Measurements from ENCODE around the gene EPHX1.
"Not testable (repeated sequence)": the region's sequence is repeated elsewhere in the genome, so short reads cannot be mapped to it uniquely, and the experiment has no call there.

The EPHX1 gene

DNA sequence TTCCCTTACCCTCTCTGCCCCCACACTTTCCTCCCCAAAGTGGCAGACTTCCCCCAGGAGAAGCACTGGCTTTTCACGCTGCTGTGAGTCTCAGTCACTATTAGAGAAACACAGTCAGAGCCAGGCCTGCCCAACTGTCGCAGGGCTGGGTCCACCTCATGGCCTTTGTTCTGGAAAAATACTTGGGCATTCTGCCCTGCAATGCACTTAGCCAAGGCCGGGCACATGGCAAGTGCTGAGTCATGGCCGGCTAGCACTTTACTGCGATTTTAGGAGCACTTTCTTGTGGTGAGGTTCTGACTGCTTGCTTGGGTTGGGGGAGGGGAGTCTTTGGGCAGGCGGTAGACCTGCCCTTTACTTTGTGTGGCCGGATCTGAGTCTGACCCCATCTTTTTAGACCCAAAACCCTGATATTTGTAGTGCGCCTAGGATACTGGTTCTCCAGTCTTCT, 7.7 kb downstream of the EPHX1 start:
- no peak for DNase-seq

DNA sequence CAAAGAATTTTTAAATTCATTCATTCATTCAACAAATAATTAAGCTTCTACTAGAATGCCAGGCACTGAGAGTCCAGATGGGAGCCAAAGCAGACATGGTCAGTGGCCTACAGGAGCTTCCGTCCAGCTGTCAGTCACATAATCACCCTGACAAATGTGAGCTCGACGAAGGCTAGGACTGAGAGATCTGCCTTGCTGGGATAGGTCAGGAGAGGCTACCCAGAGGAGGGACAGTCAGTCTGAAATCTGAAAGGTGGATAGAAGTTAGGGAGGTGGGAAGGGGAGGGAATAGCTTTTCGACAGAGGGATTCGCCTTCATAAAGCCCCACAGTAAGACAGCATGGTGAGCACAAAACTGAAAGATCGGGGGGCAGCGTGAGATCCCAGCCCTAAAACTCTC, 8.3 kb downstream of the EPHX1 start:
- no peak for DNase-seq

DNA sequence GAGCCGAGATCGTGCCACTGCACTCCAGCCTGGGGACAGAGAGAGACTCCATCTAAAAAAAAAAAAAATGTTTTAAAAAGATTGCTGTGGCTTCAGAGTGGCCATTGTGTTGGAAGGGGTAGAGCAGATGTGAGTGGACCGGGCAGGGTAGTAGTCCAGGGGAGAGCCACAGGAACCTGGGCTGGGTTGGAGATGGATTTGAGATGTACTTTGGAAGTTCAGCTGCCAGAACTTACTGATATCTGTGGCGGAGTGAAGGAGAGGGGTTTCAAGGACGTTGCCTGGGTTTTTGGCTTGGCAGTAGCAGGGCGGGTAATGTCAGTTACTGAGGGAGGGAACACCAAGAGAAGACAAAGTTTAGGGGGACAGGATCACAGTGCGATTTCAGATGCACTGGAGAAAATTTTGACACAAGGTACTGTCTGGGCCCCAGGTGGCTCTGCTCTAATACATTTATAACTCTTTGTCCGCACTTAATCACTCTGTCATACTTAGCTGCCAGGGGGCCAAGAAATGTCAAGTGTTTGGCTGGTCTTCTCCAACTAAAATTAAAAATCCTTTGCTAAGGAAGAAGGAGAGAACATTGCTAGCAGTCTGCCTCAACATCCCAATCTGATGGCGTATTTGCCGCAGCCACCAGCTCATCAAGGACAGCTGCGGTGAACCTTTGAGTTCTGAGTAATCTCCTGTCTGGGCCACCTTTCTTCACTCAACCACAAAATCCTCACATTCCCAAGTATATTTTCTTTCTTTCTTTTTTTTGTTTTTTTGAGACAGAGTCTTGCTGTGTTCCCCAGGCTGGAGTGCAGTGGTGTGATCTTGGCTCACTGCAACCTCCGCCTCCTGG, 9.6 kb downstream of the EPHX1 start:
- DNase-seq = no peak

DNA sequence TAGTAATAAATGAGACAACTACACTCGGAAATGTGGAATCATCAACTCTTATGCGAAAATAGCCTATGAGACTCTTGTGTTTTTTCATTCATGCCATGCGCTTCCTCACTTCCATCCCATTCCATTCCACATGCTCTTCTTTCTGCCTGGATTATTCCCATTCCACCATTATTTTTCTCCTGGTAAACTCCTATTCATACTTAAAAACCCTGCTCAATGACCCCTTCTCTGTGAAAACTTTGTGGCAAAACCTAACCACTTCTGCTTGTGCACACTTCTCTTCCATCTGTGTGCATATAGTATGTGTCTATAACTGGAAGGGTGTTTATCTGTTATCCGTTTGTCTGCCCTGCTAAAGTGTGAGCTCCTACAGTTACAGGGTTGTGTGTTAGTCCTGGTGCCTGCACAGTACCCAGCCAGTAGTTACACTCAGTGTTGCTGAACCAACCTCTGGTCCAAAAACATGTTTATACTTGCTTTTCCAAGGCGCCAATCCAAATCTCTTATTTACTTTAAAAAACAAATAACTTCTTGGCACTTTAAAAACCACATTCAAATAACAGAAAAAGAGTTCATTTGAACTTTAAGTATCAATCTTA, 10.7 kb downstream of the EPHX1 start:
- no peak for DNase-seq

DNA sequence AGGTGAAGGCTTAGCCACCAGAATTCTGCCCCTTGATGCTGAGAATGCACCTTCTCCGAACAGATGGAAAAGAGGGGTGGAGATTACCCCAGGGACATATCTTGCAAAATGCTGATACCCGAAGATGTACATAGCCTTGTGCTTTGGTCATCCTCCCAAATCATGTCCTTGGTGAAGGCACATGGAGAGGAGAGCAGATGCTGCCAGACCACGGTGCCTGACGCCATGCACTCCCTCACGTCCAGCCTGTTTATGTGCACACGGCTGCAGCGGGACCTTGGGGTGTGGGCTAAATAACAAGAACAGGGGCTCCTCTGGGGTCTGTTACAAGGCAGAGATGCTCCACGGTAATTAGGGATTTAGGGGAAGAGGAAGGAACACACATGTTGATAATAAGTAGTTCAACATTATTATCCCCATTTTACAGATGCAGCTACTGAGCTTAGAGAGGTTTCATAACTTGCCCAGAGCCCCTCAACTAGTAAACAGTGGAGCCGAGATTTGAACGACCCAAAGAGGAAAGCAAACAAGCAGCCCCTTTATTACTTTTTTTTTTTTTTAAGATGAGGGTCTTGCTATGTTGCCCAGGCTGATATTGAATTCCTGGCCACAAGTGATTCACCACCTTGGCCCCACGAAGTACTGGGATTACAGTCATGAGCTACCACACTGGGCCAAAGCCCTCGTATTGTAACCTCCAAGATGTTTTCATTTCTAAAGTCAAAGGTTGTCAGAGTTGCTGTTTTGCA, 12.9 kb downstream of the EPHX1 start:
- no peak for DNase-seq

DNA sequence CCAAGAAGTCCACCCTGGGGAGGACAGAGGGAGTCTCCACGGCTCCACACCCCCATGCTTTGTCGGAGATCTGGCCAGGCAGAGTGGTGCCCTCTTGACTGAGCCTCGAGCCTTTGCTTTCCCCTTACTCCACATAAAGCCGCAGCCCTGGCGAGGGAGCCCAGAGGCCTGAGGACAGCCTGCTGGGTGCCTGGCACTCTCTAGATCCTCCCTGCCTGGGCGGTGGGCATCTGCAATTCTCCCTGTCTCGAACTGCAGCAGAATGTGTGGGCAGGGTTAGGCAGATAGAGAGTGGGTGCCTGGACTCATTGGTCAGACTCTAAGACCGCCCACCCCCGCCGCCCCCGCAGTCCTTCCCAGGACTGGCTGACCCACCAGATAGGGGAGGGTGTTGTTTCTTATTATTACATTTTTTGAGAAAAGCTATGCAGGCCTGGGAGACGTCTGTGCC, 13.9 kb downstream of the EPHX1 start:
- no peak for DNase-seq

DNA sequence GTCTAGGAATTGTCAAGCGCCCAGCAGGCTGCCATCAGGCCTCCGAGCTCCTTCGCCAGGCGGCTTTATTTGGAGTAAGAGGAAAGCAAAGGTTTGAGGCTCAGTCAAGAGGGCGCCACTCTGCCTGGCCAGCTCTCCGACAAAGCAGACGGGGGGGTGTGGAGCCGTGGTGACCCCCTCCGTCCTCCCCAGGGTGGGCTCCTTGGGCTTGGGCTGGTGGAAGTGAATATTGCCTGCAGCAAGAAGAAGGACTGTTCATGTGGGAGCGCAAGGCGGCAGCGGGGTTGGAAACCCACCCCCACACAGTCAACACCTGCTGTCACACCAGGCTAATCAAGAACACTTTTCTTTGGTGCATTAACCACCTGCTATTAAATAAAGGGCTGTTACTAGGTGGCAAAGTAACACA, 14.6 kb downstream of the EPHX1 start:
- DNase-seq = no peak

DNA sequence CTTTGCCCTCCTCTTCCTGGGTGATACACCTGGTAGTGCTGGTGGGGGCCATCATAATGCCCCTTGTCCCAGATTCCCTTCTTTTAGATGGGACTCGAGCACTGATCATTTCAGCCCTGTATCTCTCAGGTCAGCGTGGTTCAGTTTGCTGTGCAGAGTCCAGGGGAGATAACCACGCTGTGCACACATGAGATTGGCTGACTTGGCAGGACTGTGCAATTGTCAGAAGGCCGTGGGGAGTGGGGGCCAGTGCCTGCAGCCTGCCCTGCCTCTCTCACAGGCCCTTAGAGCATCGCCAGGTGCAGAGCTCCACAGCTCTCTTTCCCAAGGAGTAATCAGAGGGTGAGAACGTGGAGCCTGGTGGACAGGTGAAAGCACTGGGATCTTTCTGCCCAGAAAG, 15.2 kb downstream of the EPHX1 start:
- DNase-seq = no peak

DNA sequence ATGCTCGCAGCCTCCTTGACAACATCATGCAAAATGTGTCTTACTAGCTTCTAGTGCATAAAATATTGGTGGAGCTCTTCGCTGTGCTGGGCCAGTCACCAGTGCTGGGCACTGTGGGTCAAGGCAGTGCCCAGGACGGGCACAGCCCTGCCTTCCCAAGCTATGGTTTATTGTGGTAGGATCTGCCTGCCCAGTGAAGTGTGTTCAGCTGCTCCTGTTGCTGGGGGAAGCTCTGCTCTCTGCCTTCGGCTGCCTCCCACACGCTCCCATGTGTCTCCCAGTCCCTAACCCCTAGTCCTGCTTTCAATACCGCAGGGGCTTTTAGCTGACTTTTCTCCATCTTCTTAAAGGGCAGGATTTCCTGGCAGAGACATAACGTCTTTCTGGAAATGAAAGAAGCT, 15.7 kb downstream of the EPHX1 start:
- no peak for DNase-seq

DNA sequence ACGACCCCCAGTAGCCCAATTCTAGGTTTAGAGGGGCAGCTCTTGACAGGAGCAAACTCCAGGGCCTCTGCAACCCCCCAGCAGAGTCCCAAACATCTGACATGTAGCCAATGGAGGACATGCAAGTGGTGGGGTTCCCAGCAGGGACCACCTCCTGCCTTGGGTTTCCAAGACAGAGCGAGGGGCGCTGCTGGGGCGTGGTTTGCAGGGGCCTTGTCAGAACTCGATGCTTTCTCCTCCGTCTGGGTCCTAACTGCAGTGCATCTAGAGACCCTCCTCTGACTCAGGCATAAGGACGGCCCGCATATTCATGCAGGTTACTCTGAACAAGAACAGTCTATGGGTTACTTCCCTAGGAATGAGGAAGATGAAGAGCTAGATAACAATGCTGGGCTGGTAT, 17.2 kb downstream of the EPHX1 start:
- DNase-seq = no peak

DNA sequence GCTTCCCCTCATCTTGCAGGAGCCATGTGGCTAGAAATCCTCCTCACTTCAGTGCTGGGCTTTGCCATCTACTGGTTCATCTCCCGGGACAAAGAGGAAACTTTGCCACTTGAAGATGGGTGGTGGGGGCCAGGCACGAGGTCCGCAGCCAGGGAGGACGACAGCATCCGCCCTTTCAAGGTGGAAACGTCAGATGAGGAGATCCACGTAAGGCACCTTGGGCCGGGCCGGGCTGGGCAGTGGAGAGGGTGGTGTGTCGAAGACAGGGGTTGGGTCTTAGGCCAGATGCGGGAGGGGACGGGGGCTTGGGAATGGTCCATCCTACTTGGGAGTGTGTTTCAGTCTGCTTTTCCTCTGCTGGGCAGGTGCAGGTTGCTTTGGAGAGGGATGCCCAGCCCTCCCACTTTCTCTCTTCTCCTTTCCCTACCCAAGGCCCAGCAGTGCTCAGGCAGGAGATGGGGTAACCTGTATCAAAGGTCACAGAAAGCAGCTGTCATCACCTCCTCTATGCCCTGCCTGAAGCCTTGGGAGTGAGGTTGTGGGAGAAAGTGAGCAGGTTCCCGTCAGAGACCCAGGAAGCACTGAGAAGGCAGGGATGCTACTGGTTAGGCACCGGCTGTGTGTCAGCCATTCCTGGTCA, 18.9 kb downstream of the EPHX1 start:
- no peak for DNase-seq

DNA sequence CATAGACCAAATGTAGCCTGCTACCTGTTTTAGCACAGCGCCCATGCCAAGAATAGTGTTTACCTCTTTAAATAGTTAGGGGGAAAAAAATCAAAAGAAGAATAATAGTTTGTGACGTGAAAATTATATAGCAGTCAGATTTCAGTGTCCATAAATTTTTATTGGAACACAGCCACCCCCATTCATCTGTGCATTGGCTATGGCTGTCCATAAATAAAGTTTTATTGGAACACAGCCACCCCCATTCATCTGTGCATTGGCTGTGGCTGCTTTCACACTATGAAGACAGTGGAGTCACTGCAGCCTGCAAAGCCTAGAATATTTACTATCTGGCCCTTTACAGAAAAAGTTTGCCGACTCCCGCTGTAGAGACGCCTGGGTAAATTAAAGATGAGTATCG, 20.9 kb downstream of the EPHX1 start:
- no peak for DNase-seq

DNA sequence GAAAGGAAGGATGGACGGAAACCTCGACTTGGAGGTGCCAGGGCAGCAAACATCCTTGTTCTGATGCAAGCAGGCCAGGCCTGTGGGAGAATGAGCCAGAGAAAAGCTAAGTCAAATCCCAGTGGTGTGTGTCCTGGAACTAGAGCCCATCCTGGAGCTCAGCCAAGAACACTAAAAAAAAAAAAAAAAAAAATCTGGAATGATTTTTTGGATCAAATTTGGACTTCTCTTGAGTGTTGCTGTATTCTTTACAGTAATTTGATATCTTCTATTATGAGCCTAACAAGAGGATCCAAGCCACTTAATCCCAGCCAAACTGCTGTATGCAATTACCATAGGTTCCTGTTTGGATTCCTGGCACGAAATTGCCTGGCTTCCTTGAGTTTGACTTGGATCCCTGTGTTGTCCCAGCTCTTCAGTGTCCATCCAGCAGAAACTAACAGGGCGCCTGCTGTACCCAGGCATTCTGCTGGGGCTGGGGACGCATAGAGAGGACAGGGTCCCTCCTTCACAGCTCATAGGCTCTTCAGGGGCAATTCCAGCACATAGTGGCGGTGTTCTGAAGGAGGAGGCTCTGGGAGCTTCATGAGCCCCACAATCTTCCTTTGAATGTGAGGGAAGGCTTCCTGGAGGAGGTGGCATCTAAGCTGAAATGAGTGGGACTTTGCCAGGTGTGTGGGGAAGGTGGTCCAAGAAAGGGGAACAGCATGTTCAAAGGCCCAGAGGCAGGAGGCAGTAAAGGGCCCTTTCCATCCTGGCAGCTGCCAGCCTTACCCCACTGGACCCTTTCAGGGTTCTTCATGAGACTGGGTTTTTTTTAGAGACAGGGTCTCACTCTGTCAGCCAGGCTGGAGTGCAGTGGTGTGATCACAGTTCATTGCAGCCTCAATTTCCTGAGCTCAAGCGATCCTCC, 24.7 kb downstream of the EPHX1 start:
- DNase-seq = no peak

DNA sequence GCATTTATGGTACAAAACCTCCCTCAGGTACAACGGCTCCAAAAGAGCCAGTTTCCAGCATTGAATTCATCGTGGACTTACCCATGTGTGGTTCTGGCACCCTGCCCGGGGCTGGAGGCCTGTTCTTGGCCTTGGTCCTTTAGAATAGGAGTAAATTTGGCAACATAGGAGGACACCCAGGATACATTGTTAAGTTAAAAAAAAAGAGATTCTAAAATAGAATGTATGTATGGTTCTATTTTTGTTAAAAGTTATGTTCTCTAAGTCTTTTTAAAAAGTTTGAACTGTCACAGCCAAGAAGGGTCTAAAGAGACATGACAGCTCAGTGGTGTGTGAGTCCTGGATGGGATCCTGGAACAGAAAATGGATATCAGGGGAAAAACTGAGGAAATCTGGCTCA, 25.9 kb downstream of the EPHX1 start:
- no peak for DNase-seq

DNA sequence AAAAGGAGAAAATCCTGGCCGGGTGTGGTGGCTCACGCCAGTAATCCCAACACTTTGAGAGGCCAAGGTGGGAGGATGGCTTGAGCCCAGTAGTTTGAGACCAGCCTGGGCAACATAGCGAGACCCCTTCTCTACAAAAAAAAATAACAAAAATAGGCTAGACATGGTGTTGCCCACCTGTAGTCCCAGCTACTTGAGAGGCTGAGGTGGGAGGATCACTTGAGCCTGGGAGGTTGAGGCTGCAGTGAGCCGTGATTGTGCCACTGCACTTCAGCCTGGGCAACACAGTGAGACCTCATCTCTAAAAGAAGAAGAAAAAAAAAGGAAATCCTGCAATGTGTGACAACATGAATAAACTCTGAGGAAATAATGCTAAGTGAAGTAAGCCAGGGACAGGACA, 26.4 kb downstream of the EPHX1 start:
- DNase-seq = not testable (repeated sequence)

DNA sequence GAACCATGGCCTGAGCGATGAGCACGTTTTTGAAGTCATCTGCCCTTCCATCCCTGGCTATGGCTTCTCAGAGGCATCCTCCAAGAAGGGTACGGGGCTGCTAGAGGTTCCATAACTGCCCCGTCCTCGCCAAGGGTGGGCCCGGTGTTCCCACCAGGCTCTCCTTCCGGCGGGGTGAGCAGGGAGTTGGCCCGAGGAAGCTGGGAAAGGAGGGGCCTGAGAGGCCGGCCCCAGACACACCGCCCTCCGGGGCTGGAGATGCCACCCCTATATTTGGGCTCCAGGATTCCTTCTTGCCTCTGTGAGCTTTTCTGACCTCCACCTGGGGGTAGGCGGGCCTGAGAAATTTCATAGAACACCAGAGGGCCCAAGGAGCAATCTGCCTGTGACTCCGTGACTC, 28.9 kb downstream of the EPHX1 start:
- DNase-seq = no peak

DNA sequence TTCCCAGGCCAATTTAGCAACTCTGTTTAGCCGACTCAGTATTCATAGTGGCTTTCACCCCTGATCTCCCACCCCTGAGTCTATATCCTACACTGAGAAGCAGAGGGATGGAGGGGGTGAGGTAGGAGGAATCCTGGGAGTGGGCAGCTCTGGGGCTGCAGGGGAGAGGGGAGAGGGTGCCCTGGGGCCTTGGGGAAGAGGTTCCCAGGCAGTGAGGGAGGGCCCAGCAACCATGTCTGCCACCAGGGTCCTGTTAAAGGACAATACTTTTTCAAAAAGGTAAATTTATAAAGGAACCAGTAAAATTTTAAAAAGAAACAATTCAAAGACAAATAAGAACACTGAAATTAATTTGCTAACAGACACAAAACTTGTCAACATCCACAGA, 30.3 kb downstream of the EPHX1 start:
- no peak for DNase-seq

DNA sequence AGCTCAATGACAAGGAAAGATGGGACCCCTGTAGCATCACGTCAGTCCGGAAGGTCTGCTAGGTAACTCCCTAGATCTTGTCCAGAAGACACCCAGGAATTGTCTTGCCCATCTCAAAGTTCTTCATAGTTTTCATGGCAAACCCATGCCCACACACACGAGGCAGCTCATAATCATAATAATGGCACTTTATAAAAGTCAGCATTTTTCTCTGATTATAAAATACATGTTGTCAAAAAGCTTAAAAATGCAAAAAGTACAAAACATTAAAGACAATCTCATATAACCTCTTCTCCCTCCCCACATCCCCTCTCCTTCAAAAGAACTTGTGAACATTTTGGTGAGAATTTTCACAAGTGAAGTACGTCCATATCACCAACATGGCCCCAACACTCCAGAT, 30.8 kb downstream of the EPHX1 start:
- no peak for DNase-seq

DNA sequence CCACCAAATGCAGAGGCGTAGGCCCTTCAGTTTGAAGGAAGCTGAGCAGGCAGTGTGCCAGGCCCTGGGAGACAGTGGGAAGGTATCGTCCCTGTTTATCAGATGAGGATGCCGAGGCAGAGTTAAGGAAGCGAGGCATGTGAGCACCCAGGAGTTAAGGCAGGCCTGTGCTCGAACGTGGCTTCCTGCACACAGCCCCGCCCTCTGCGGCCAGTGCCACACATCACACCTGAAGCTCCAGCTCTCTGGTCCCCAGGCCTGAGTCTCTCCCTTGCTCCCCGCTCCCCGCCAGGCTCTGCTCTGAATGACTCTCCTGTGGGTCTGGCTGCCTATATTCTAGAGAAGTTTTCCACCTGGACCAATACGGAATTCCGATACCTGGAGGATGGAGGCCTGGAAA, 32.1 kb downstream of the EPHX1 start:
- DNase-seq = peak; percentile 45

DNA sequence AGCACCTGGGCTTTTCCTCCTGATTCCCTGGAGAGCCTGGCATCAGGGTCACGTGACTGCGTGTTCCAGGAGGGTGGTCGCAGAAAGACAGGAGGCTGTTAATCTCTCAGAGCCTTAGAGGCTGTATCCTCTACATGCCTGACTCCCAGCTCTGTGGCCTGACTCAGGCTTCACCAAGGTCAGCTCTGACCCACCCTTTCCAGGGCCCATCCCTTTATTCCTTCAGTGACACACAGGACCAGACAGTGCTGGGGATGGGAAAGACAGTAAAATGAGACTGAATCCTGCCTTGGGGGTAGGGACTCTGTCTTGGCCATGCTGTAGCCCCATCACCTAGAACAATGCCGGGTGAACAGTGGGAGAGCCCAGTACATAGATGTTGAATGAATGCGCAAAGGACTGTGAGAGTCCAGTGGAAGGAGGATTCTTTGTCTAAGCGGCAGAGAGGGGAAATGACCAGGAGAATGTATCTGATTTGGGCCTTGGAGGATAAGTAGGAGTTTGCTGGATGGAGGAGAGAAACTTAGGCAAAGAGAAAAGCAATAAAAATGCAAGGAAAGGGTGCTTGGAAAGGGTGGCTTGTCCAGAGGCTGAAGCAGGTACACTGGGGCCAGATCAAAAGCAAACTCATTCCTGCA, 33.0 kb downstream of the EPHX1 start:
- no peak for DNase-seq

DNA sequence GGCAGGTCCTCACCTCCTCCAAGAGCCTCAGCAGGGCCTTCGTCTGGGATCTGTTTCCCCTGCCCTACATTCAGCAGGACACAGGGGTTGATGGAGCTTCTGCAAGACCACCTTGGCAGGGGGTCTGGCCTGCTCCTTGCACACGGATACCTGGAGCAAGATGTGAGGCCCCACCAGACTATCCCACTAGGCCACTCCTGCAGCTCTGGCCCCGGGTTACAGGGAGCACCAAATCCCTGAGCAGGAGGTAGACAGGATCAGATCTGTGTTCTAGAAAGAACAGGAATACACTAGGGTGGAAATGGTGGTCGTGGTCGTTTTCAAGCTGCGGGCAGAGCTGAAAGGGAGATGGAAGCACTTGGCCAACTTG, 33.5 kb downstream of the EPHX1 start:
- DNase-seq = no peak
